ENCODE data around the gene MAPKAPK2.

DNA sequence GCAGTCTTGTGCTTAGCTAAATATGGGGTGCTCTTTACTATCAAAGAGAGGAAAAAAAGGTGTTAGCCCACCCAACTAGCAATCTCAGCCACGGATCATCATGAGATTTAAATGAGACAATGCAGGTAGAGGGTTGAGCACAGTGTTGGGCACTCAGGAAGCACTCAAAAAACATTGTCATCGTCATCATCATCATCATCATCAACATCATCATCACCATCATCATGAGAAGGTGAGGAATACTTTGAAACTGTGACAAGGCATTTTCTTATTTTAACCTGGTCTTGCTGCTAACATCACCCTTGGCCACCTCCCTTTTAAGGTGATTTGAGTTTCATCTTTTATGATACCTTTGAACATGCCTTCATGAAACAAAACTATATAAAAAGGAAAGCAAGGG lies 3.3 kb upstream of the MAPKAPK2 start:
- no peak for TF ChIP-seq POLR2A (IDR thresholded peaks at IDR 0.05)
- TF ChIP-seq, protein P1, sequence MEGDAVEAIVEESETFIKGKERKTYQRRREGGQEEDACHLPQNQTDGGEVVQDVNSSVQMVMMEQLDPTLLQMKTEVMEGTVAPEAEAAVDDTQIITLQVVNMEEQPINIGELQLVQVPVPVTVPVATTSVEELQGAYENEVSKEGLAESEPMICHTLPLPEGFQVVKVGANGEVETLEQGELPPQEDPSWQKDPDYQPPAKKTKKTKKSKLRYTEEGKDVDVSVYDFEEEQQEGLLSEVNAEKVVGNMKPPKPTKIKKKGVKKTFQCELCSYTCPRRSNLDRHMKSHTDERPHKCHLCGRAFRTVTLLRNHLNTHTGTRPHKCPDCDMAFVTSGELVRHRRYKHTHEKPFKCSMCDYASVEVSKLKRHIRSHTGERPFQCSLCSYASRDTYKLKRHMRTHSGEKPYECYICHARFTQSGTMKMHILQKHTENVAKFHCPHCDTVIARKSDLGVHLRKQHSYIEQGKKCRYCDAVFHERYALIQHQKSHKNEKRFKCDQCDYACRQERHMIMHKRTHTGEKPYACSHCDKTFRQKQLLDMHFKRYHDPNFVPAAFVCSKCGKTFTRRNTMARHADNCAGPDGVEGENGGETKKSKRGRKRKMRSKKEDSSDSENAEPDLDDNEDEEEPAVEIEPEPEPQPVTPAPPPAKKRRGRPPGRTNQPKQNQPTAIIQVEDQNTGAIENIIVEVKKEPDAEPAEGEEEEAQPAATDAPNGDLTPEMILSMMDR (IDR thresholded peaks at IDR 0.05) = no peak
